Erythroblast (primary cell): ENCODE measurements around the gene GALNT18.

Experiments used
- DNase-seq, 2 experiments: peaks; one replicate each; lab custom pipeline; 2025; lab: John Stamatoyannopoulos, UW
- GATA1 ChIP-seq: IDR thresholded peaks from 2 replicates; pipeline ENCODE4 v1.6.1; 2011; ENCODE audit warnings: low read depth, mild to moderate bottlenecking, control low read depth, low read length, moderate library complexity
- POLR2A ChIP-seq: IDR thresholded peaks from 2 replicates; pipeline ENCODE4 v1.6.1; 2011; ENCODE audit warnings: mild to moderate bottlenecking, low read length

The GALNT18 gene

GRCh38 chr11:11493698-11494097 is 128.1 kb downstream of the GALNT18 start:
- DNase-seq: no peak
- TF ChIP-seq GATA1: no peak
- no peak for TF ChIP-seq POLR2A

GRCh38 chr11:11491589-11491988 is 130.2 kb downstream of the GALNT18 start:
- TF ChIP-seq POLR2A: no peak
- TF ChIP-seq GATA1: no peak
- DNase-seq: no peak

GRCh38 chr11:11491014-11491413 is 130.8 kb downstream of the GALNT18 start:
- TF ChIP-seq POLR2A (no peak), GATA1 (no peak)
- DNase-seq: no peak

GRCh38 chr11:11486423-11486822 is 135.4 kb downstream of the GALNT18 start:
- DNase-seq: no peak
- TF ChIP-seq GATA1 (no peak), POLR2A (no peak)

GRCh38 chr11:11486002-11486401 is 135.8 kb downstream of the GALNT18 start:
- no peak for DNase-seq
- TF ChIP-seq POLR2A: no peak
- no peak for TF ChIP-seq GATA1

GRCh38 chr11:11483627-11484026 is 138.2 kb downstream of the GALNT18 start:
- TF ChIP-seq GATA1: no peak
- no peak for TF ChIP-seq POLR2A
- DNase-seq: no peak

- TF ChIP-seq GATA1 (no peak), POLR2A (no peak)
- no peak for DNase-seq
Measured at GRCh38 chr11:11482730-11483129, 139.1 kb downstream of the GALNT18 start.

- DNase-seq: no peak
- TF ChIP-seq POLR2A (no peak), GATA1 (no peak)
Measured at GRCh38 chr11:11481371-11481770, 140.4 kb downstream of the GALNT18 start.

GRCh38 chr11:11480971-11481370 is 140.8 kb downstream of the GALNT18 start:
- TF ChIP-seq GATA1: no peak
- TF ChIP-seq POLR2A: no peak
- DNase-seq: no peak

- no peak for DNase-seq
- no peak for TF ChIP-seq POLR2A
- no peak for TF ChIP-seq GATA1
Measured at GRCh38 chr11:11478687-11479086, 143.1 kb downstream of the GALNT18 start.

- TF ChIP-seq GATA1 (no peak), POLR2A (no peak)
- no peak for DNase-seq
Measured at GRCh38 chr11:11477695-11478420, 143.9 kb downstream of the GALNT18 start.

- TF ChIP-seq POLR2A (no peak), GATA1 (no peak)
Measured at GRCh38 chr11:11476971-11477645, 144.7 kb downstream of the GALNT18 start.

GRCh38 chr11:11476499-11476898 is 145.3 kb downstream of the GALNT18 start:
- no peak for DNase-seq
- no peak for TF ChIP-seq GATA1
- no peak for TF ChIP-seq POLR2A

More at GRCh38 chr11:11476971-11477645, 144.7 kb downstream of the GALNT18 start:
- no peak for DNase-seq

- no peak for DNase-seq
- TF ChIP-seq POLR2A (no peak), GATA1 (no peak)
Measured at GRCh38 chr11:11472106-11472505, 149.7 kb downstream of the GALNT18 start.
